Stomach smooth muscle (tissue), 2 donors: ENCODE data around the gene FHIP1A.
"Not testable (repeated sequence)": the region's sequence is repeated elsewhere in the genome, so short reads cannot be mapped to it uniquely, and the experiment has no call there.

ENCODE experiments used
- H3K27ac ChIP-seq: one replicate; pipeline ENCODE4 v1.7.0; 2013; ENCODE audit warnings: mild to moderate bottlenecking, low read length, inconsistent platforms
- H3K27me3 ChIP-seq, 2 donors: one replicate each; pipeline ENCODE4 v1.7.0; 2013; ENCODE audit warnings: low read length in 2 of 2; ENCODE audit not compliant: insufficient read depth in 2 of 2, control insufficient read depth in 1 of 2
- H3K36me3 ChIP-seq, 2 donors: one replicate each; pipeline ENCODE4 v1.7.0; 2013; ENCODE audit warnings: low read length in 2 of 2; ENCODE audit not compliant: control insufficient read depth in 2 of 2, insufficient read depth in 2 of 2
- H3K4me1 ChIP-seq: one replicate; pipeline ENCODE4 v1.7.0; 2013; ENCODE audit warnings: low read length; ENCODE audit not compliant: control insufficient read depth, insufficient read depth
- H3K4me3 ChIP-seq, 2 donors: one replicate each; pipeline ENCODE4 v1.7.0; 2013; ENCODE audit warnings: low read length in 2 of 2
- H3K9ac ChIP-seq, 2 donors: one replicate each; pipeline ENCODE4 v1.7.0; 2013; ENCODE audit warnings: low read length in 2 of 2, mild to moderate bottlenecking in 1 of 2
- H3K9me3 ChIP-seq, 2 donors: one replicate each; pipeline ENCODE4 v1.7.0; 2013; ENCODE audit warnings: low read length in 2 of 2; ENCODE audit not compliant: control insufficient read depth in 2 of 2
- donor health status: healthy.
- donor health status: Pancreatic carcinoma.

FHIP1A gene

DNA sequence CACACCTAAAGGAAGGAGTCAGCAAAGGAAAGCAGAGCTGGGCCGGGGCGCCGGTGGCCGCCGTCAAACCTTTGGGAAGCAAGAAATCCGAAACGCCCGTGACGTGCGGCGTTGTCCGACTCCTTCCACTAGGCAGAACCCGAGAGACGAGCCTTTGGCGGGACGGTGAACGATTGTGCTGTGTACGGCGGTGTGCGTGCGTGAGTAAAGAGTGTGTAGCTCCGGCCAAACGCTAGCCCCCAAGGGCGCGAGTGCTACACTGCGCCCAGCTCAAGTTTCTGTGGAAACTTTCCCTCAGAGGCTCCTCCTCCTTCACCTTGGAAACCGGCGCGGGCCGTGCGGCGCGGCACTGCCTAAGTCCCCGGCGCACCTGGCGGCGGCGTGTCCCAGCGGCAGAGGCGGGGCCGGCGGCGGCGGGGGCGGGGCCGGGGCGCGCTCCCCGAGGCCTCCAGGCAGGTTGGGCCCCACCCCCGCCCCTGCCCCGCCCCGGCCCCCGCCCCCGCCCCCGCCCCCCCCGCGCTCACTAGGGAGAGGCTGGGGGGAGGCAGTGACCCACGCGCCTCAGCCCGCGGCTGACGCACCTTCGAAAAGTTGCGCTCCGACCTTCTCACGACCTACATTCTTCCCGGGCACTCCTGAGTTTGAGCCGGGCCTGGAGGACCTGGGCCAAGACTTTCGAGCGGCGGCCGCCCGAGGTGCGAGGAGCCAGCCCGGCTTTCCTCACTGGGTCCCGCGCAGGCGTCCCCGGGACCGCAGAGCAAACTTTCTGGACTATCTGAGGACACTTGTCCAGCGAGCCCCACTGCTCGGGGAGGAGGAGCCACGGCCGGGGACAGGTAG lies at the start of gene FHIP1A:
FHIP1A (plus strand) TSS at position 547 of the 840 bp plus-strand sequence. CDS start 157,084 bp downstream, outside the sequence.
- H3K9me3 ChIP-seq = no peaks in the 10 kb centered on the region
- H3K36me3 ChIP-seq = no peaks in the 10 kb centered on the region
- H3K27ac ChIP-seq = peak within 1 kb of the TSS; percentile 49
- H3K4me3 ChIP-seq = peak within 1 kb of the TSS; percentile 62 to 78
- H3K9ac ChIP-seq = peak within 1 kb of the TSS; percentile 60 to 73
- no peaks in the 10 kb centered on the region for H3K27me3 ChIP-seq
- H3K4me1 ChIP-seq = peaks cover 14% of the 10 kb centered on the region

DNA sequence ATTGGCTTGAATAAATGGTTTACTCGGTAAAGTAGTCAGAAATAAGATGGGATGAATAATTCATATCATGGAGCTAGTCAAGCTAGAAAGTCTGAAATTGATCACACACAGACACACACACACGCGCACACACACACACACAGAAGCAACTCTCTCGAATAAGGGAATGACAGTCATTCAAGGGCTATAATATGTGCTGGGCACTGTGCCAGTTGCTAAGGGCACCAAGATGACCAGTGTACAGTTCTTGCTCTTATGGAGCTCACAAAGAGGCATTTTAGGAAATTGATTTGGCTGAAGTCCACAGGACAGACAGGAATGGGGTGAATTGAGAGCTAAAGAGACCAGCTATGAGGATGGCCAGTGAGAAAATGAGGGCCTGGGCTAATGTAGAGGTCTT lies 49.4 kb upstream of the FHIP1A start:
- H3K27ac ChIP-seq = no peak overlapping the region
- no peaks in the 10 kb centered on the region for H3K27me3 ChIP-seq
- no peak overlapping the region for H3K4me3 ChIP-seq
- peak overlapping the region in 1 of 2 donors; percentile 29 for H3K9ac ChIP-seq
- no peaks in the 10 kb centered on the region for H3K9me3 ChIP-seq
- H3K36me3 ChIP-seq = no peaks in the 10 kb centered on the region
- no peaks in the 10 kb centered on the region for H3K4me1 ChIP-seq

DNA sequence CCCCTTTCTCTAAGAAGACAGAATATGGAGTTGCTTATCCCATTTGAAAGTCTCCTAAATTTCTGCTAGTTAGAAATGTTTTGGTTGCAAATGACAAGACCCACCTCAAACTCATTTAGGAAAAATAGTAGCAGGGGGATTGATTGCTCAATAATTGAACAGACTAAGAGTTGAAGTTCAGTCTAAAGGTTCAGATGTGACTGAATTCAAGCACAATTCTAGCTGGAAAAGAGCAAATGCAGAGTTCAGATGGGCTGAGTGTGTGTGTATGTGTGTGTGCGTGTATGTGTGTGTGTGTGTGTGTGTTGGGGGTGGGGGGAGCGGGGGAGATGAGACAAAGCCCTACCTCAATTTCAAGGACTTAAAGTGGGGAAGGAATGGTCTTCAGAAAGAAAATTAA lies 47.9 kb upstream of the FHIP1A start:
- no peaks in the 10 kb centered on the region for H3K36me3 ChIP-seq
- H3K27me3 ChIP-seq = no peaks in the 10 kb centered on the region
- H3K27ac ChIP-seq = no peak overlapping the region
- H3K4me3 ChIP-seq = no peak overlapping the region
- no peaks in the 10 kb centered on the region for H3K4me1 ChIP-seq
- H3K9ac ChIP-seq = no peak overlapping the region
- no peaks in the 10 kb centered on the region for H3K9me3 ChIP-seq

DNA sequence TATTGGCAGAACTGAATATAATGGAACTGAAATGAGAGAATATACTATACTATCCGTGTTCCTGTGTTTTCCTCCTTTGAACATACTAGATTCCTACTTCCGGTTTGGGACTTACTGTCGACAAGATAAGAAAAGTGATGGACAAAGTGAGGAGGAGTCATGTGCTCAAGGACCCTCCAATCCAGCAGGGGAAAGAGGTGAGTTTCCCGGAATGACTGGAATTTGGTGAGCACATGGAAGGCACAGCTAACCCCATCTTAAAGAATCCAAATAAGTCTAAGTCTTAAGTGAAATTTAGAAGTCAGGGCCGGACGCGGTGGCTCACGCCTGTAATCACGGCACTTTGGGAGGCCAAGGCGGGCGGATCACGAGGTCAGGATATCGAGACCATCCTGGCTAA lies 47.0 kb upstream of the FHIP1A start:
- Histone ChIP-seq H3K27ac (no peak overlapping the region), H3K9me3 (no peaks in the 10 kb centered on the region), H3K9ac (no peak overlapping the region), H3K36me3 (no peaks in the 10 kb centered on the region), H3K4me3 (no peak overlapping the region), H3K27me3 (no peaks in the 10 kb centered on the region), H3K4me1 (no peaks in the 10 kb centered on the region)

DNA sequence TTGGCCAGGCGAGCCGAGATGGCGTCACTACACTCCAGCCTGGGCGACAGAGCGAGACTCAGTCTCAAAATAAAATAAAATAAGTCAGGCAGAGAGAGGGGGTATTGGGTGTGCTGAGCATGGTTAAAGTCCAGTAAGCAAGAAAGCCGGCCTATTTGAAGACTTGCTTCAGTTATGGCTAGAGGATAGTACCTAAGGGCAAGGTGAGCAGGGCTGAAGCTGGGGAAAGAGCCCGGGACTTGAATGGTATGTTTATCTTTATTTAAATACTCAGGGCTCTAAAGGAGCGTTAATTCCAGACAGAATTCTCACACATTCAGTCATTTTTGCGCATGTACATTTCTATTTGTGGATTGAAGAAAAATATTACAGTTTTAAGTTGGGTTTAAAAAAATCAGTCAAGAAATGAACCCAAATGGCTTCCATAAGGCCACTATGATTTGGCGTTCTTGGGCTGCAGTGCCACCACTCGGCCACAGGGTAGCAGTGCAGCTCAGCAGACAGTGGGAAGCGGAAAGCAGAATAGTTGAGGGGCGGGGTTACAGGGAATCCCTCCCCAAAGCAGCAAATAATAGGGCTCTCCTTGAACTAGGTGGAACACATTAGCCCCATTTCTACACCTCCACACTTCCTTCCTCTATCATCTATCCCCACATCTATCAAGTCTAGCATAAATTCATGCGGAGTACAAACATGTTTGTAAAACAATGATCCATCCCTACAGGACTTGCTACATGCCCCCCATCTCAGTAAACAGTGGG lies 46.4 kb upstream of the FHIP1A start:
- no peak overlapping the region for H3K27ac ChIP-seq
- no peaks in the 10 kb centered on the region for H3K36me3 ChIP-seq
- H3K4me3 ChIP-seq = peak overlapping the region in 1 of 2 donors; percentile 0
- H3K9me3 ChIP-seq = no peaks in the 10 kb centered on the region
- H3K4me1 ChIP-seq = no peaks in the 10 kb centered on the region
- no peaks in the 10 kb centered on the region for H3K27me3 ChIP-seq
- no peak overlapping the region for H3K9ac ChIP-seq

DNA sequence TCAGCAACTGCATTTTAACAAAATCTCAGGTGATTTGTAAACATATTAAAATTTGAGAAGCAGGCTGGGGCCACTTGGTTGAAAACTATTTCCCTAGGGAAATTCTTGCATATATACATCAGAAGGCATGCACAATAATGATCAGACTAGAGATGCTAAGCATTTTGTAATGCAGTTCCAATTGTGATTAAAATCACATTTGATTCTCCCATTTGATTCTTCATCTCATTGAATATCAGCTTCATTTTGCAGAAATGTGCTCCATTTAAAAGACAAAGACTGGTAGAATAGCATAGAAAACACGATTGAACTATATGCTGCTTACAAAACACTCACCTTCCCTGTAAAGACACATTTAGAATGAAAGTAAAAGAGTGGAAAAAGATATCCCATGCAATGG lies 32.4 kb upstream of the FHIP1A start:
- H3K27ac ChIP-seq = no peak overlapping the region
- H3K9me3 ChIP-seq = peaks cover 0 to 2% of the 10 kb centered on the region in 2 donors
- H3K4me3 ChIP-seq = no peak overlapping the region
- no peaks in the 10 kb centered on the region for H3K36me3 ChIP-seq
- no peak overlapping the region for H3K9ac ChIP-seq
- H3K27me3 ChIP-seq = no peaks in the 10 kb centered on the region
- H3K4me1 ChIP-seq = no peaks in the 10 kb centered on the region

DNA sequence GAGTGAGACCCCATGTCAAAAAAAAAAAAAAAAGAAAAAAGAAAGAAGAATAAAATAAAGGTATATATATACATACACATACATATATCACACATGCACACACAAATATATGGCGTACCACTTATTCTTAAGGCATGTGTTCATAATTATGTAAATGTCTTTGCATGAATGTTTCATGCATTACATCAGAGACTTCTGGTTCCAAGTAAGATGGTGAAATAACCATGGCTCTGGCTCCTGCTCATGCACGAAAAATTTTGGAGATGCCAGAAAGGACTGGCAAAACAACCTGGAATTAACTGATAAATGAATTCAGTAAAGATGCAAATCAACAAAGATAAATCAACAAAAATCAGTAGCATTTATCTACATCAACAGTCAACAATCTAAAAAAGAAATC lies 19.7 kb upstream of the FHIP1A start:
- no peak overlapping the region for H3K9ac ChIP-seq

DNA sequence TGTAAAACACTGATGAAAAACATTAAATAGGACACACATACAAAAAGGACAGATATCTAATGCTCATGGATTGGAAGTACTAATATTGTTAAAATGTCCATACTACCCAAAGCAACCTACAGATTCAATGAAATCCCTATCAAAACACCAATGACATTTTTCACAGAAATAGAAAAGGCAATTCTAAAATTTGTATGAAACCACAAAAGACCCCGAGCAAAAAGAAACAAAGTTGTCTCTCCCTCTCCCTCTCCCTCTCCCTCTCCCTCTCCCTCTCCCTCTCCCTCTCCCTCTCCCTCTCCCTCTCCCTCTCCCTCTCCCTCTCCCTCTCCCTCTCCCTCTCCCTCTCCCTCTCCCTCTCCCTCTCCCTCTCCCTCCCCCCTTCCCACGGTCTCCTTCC lies 19.2 kb upstream of the FHIP1A start:
- H3K4me1 ChIP-seq, H3K4me3 ChIP-seq, H3K9ac ChIP-seq, H3K27me3 ChIP-seq, H3K9me3 ChIP-seq, H3K27ac ChIP-seq, H3K36me3 ChIP-seq: not testable (repeated sequence)

More for the DNA sequence above, 19.7 kb upstream of the FHIP1A start:
- Histone ChIP-seq H3K4me1 (no peaks in the 10 kb centered on the region), H3K4me3 (no peak overlapping the region), H3K9me3 (peaks cover 0 to 8% of the 10 kb centered on the region in 2 donors), H3K27ac (no peak overlapping the region), H3K27me3 (peaks cover 0 to 2% of the 10 kb centered on the region in 2 donors), H3K36me3 (no peaks in the 10 kb centered on the region)

DNA sequence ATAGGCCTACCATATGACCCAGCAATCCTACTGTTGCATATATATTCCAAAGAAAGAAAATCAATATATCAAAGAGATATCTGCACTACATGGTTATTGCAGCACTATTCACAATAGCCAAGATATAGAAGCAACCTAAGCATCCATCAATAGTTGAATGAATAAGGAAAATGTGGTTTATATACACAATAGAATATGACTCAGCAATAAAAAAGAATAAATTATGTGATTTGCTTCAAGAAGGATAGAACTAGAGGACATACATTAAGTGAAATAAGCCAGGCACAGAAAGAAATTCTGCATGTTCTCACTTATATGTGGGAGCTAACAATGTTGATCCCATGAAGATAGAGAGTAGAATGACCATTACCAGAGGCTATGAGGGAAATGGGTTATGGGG lies 13.1 kb upstream of the FHIP1A start:
- no peak overlapping the region for H3K4me3 ChIP-seq
- H3K36me3 ChIP-seq = no peaks in the 10 kb centered on the region
- peaks cover 0 to 4% of the 10 kb centered on the region in 2 donors for H3K9me3 ChIP-seq
- H3K4me1 ChIP-seq = no peaks in the 10 kb centered on the region
- H3K27ac ChIP-seq = no peak overlapping the region
- no peaks in the 10 kb centered on the region for H3K27me3 ChIP-seq
- no peak overlapping the region for H3K9ac ChIP-seq

DNA sequence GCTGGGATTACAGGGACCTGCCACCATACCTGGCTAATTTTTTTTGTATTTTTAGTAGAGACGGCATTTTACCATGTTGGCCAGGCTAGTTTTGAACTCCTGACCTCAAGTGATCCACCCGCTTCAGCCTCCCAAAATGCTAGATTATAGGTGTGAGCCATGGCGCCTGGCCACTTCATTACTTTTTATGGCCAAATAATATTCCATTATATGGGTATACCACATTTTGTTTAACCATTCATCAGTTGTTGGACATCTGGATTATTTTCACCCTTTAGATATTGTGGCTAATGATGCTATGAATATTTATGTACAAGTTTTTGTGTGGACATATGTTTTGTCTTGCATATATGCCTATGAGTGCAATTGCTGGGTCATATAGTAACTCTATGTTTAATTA lies 8.6 kb upstream of the FHIP1A start:
- H3K9me3 ChIP-seq = no peaks in the 10 kb centered on the region
- no peaks in the 10 kb centered on the region for H3K36me3 ChIP-seq
- no peak overlapping the region for H3K27ac ChIP-seq
- H3K9ac ChIP-seq = no peak overlapping the region
- no peaks in the 10 kb centered on the region for H3K27me3 ChIP-seq
- no peaks in the 10 kb centered on the region for H3K4me1 ChIP-seq
- no peak overlapping the region for H3K4me3 ChIP-seq

DNA sequence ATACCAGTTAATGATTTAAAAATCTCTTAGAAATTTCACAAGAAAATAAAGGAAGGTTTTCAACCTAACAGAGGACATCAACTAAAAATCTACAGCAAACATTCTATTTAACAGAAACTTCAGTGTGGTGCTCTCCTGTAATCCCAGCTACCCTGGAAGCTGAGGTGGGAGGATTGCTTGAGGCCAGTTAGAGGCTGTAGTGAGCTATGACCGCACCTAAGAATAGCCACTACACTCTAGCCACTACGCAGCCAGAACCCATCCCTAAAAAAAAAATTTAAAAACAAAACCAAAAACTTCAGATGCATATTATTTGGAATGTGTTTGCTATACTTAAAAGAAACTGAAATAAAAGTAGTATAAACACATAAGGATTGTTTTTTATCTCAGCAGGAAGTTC lies 7.2 kb upstream of the FHIP1A start:
- H3K9ac ChIP-seq = no peak overlapping the region
- H3K36me3 ChIP-seq = no peaks in the 10 kb centered on the region
- H3K27ac ChIP-seq = no peak overlapping the region
- no peaks in the 10 kb centered on the region for H3K27me3 ChIP-seq
- no peak overlapping the region for H3K4me3 ChIP-seq
- H3K4me1 ChIP-seq = no peaks in the 10 kb centered on the region
- H3K9me3 ChIP-seq = no peaks in the 10 kb centered on the region
